Activated T-cell treated with anti-CD3 and anti-CD28 coated beads, Interleukin-2, amount 50 U/mL, for 4 hours (primary cell): ENCODE data around the gene MORC3. TPM values are rescaled to one million over a fixed set of nuclear protein-coding genes. Genes with fewer than 3 reads are reported as not detected.
"Not testable (repeated sequence)": the region's sequence is repeated elsewhere in the genome, so short reads cannot be mapped to it uniquely, and the experiment has no call there.

Experiments used
- ATAC-seq, 2 donors: fragments of 200-7000 bp; cut with Tn5 transposase; one replicate each; pipeline ENCODE4 v1.10.0; 2021
- DNase-seq: peaks from one replicate; pipeline ENCODE4 v3.0.0-alpha.2; 2020
- H3K27me3 Mint-ChIP-seq: one replicate; pipeline ENCODE4 v1.8.0; 2021; ENCODE audit warnings: low read depth, mixed read lengths
- H3K36me3 Mint-ChIP-seq: one replicate; pipeline ENCODE4 v1.8.0; 2022; ENCODE audit warnings: mixed read lengths; ENCODE audit not compliant: insufficient read depth
- H3K4me1 Mint-ChIP-seq: one replicate; pipeline ENCODE4 v1.8.0; 2021; ENCODE audit warnings: low read depth, mixed read lengths
- H3K4me3 Mint-ChIP-seq: one replicate; pipeline ENCODE4 v1.8.0; 2021; ENCODE audit warnings: mild to moderate bottlenecking, moderate library complexity, mixed read lengths
- H3K9me3 Mint-ChIP-seq: one replicate; pipeline ENCODE4 v1.8.0; 2021; ENCODE audit warnings: mixed read lengths
- total RNA-seq, 3 donors: library from RNA; stranded (reverse); gene quantifications; one replicate each; pipeline ENCODE4 v1.2.1, GENCODE V29; 2021

MORC3 gene
- 10 to 100 TPM; 17.1 to 22.7 (median 19.6) TPM for total RNA-seq

- H3K4me3 Mint-ChIP-seq = peak within 1 kb of the TSS; percentile 89
- ATAC-seq = peak; percentile 87 to 90
- DNase-seq = peak; percentile 98
- H3K9me3 Mint-ChIP-seq = peaks cover 5% of the 10 kb centered on the region
- peaks cover 11% of the 10 kb centered on the region for H3K36me3 Mint-ChIP-seq
- H3K27me3 Mint-ChIP-seq = no peaks in the 10 kb centered on the region
- H3K4me1 Mint-ChIP-seq = peaks cover 35% of the 10 kb centered on the region
These were observed at the start of gene MORC3 for GRCh38 chr21:36319767-36320420. MORC3 (plus strand) TSS chr21:36320197; CDS start chr21:36320265, 68 bp downstream.

- not testable (repeated sequence) for H3K27me3 Mint-ChIP-seq, ATAC-seq, H3K4me1 Mint-ChIP-seq, H3K9me3 Mint-ChIP-seq, H3K4me3 Mint-ChIP-seq, DNase-seq
- peaks cover 30% of the 10 kb centered on the region for H3K36me3 Mint-ChIP-seq
These were observed 49.0 kb upstream of the MORC3 start for GRCh38 chr21:36270786-36271695.

- H3K9me3 Mint-ChIP-seq = no peaks in the 10 kb centered on the region
- no peak overlapping the region for H3K4me3 Mint-ChIP-seq
- ATAC-seq (no peak), DNase-seq (no peak)
- no peaks in the 10 kb centered on the region for H3K27me3 Mint-ChIP-seq
- H3K4me1 Mint-ChIP-seq = no peaks in the 10 kb centered on the region
- H3K36me3 Mint-ChIP-seq = peaks cover 28% of the 10 kb centered on the region
These were observed 45.9 kb upstream of the MORC3 start for GRCh38 chr21:36274128-36274527.

GRCh38 chr21:36282568-36283230 is 37.3 kb upstream of the MORC3 start:
- H3K9me3 Mint-ChIP-seq = no peaks in the 10 kb centered on the region
- no peaks in the 10 kb centered on the region for H3K27me3 Mint-ChIP-seq
- peaks cover under 1% of the 10 kb centered on the region for H3K4me1 Mint-ChIP-seq
- ATAC-seq (no peak), DNase-seq (no peak)
- peaks cover 14% of the 10 kb centered on the region for H3K36me3 Mint-ChIP-seq
- no peak overlapping the region for H3K4me3 Mint-ChIP-seq

GRCh38 chr21:36283231-36283622 is 36.8 kb upstream of the MORC3 start:
- H3K4me1 Mint-ChIP-seq, H3K27me3 Mint-ChIP-seq, H3K9me3 Mint-ChIP-seq, H3K4me3 Mint-ChIP-seq, ATAC-seq, H3K36me3 Mint-ChIP-seq, DNase-seq: not testable (repeated sequence)

GRCh38 chr21:36288651-36289243 is 31.2 kb upstream of the MORC3 start:
- ATAC-seq = peak; percentile 81 to 88
- no peak for DNase-seq
- peak overlapping the region; percentile 64 for H3K4me3 Mint-ChIP-seq
- peaks cover 23% of the 10 kb centered on the region for H3K4me1 Mint-ChIP-seq
- peaks cover 15% of the 10 kb centered on the region for H3K36me3 Mint-ChIP-seq
- H3K27me3 Mint-ChIP-seq = no peaks in the 10 kb centered on the region
- H3K9me3 Mint-ChIP-seq = no peaks in the 10 kb centered on the region

- Mint-ChIP-seq H3K27me3 (no peaks in the 10 kb centered on the region), H3K4me3 (no peak overlapping the region), H3K36me3 (peaks cover 13% of the 10 kb centered on the region), H3K9me3 (no peaks in the 10 kb centered on the region), H3K4me1 (peaks cover 26% of the 10 kb centered on the region)
- ATAC-seq (no peak), DNase-seq (no peak)
These were observed 28.5 kb upstream of the MORC3 start for GRCh38 chr21:36291509-36291908.

- Mint-ChIP-seq H3K4me1 (peaks cover 42% of the 10 kb centered on the region), H3K36me3 (peaks cover 5% of the 10 kb centered on the region)
- DNase-seq = no peak
These were observed 22.5 kb upstream of the MORC3 start for GRCh38 chr21:36297406-36297937.

GRCh38 chr21:36297938-36298572 is 21.9 kb upstream of the MORC3 start:
- H3K4me1 Mint-ChIP-seq = peaks cover 43% of the 10 kb centered on the region
- no peaks in the 10 kb centered on the region for H3K27me3 Mint-ChIP-seq
- no peaks in the 10 kb centered on the region for H3K9me3 Mint-ChIP-seq
- peak; percentile 55 for DNase-seq
- H3K4me3 Mint-ChIP-seq = peak overlapping the region; percentile 50
- peaks cover 4% of the 10 kb centered on the region for H3K36me3 Mint-ChIP-seq
- peak; percentile 99 for ATAC-seq

More at GRCh38 chr21:36297406-36297937, 22.5 kb upstream of the MORC3 start:
- Mint-ChIP-seq H3K27me3 (no peaks in the 10 kb centered on the region), H3K9me3 (no peaks in the 10 kb centered on the region), H3K4me3 (peak overlapping the region; percentile 50)
- ATAC-seq = no peak

- Mint-ChIP-seq H3K9me3 (no peaks in the 10 kb centered on the region), H3K4me1 (peaks cover 13% of the 10 kb centered on the region), H3K36me3 (no peaks in the 10 kb centered on the region), H3K4me3 (no peak overlapping the region), H3K27me3 (no peaks in the 10 kb centered on the region)
- DNase-seq (no peak), ATAC-seq (no peak)
These were observed 13.0 kb upstream of the MORC3 start for GRCh38 chr21:36306872-36307534.

- Mint-ChIP-seq H3K9me3 (peaks cover under 1% of the 10 kb centered on the region), H3K27me3 (no peaks in the 10 kb centered on the region), H3K4me3 (no peak overlapping the region), H3K36me3 (no peaks in the 10 kb centered on the region), H3K4me1 (peaks cover 8% of the 10 kb centered on the region)
- peak; percentile 99 for ATAC-seq
- DNase-seq = no peak
These were observed 10.0 kb upstream of the MORC3 start for GRCh38 chr21:36310016-36310415.

GRCh38 chr21:36313446-36313845 is 6.6 kb upstream of the MORC3 start:
- not testable (repeated sequence) for H3K36me3 Mint-ChIP-seq, DNase-seq, ATAC-seq, H3K9me3 Mint-ChIP-seq, H3K4me3 Mint-ChIP-seq, H3K4me1 Mint-ChIP-seq, H3K27me3 Mint-ChIP-seq

- H3K4me3 Mint-ChIP-seq = not testable (repeated sequence)
These were observed 4.0 kb upstream of the MORC3 start for GRCh38 chr21:36316045-36316444.

More at GRCh38 chr21:36316045-36316444, 4.0 kb upstream of the MORC3 start:
- not testable (repeated sequence) for H3K27me3 Mint-ChIP-seq, H3K4me1 Mint-ChIP-seq, H3K9me3 Mint-ChIP-seq, H3K36me3 Mint-ChIP-seq, ATAC-seq, DNase-seq
